Heart right ventricle (tissue), 16 donors: ENCODE data around the gene IFI27. TPM values are rescaled to one million over a fixed set of nuclear protein-coding genes. Genes with fewer than 3 reads are reported as not detected.
A peak's percentile ranks its signal among the peaks of the same experiment; 100 is the strongest.

ENCODE experiments used
- ATAC-seq, 8 donors: fragments of 200-7000 bp; cut with Tn5 transposase; one replicate each; pipeline ENCODE4 v1.9.1; 2020; ENCODE audit warnings: mild to moderate bottlenecking in 8 of 8, moderate library complexity in 8 of 8, moderate number of reproducible peaks in 1 of 8
- DNase-seq, 2 donors: peaks; one replicate each; pipeline ENCODE4 v3.0.0-alpha.2; 2020
- H3K27ac ChIP-seq, 10 donors: fragments of 200-600 bp; sonication (generic) in 2 of 10; one replicate each; pipeline versions ENCODE4 v1.5.0 to v1.8.0; 2020 to 2022; ENCODE audit warnings: mild to moderate bottlenecking in 3 of 10
- H3K27me3 ChIP-seq, 7 donors: fragments of 200-600 bp; one replicate each; pipeline ENCODE4 v1.8.0; 2021 to 2022; ENCODE audit warnings: mild to moderate bottlenecking in 2 of 7
- H3K36me3 ChIP-seq, 9 donors: fragments of 200-600 bp; sonication (generic) in 1 of 9; one replicate each; pipeline versions ENCODE4 v1.5.0 to v1.8.0; 2020 to 2022; ENCODE audit warnings: mild to moderate bottlenecking in 2 of 9
- H3K4me1 ChIP-seq, 9 donors: fragments of 200-600 bp; sonication (generic) in 1 of 9; one replicate each; pipeline versions ENCODE4 v1.5.0 to v1.8.0; 2020 to 2022; ENCODE audit warnings: mild to moderate bottlenecking in 4 of 9
- H3K4me3 ChIP-seq, 10 donors: fragments of 200-600 bp; sonication (generic) in 2 of 10; one replicate each; pipeline versions ENCODE4 v1.5.0 to v1.8.0; 2020 to 2022; ENCODE audit warnings: mild to moderate bottlenecking in 7 of 10, moderate library complexity in 2 of 10
- H3K9me3 ChIP-seq, 11 donors: fragments of 200-600 bp in 10 of 11; sonication (generic) in 2 of 11; one replicate each; pipeline versions ENCODE4 v1.5.0 to v1.8.0; 2013 to 2022; ENCODE audit warnings: mild to moderate bottlenecking in 2 of 11, control low read depth in 1 of 11, moderate library complexity in 1 of 11
- WGBS, 2 donors: extraction: QIAGEN DNeasy Blood & Tissue Kit; methylation state at CpG; one replicate each; pipeline ENCODE4 v1.1.7; 2013; ENCODE audit warnings: inconsistent platforms in 1 of 2; 5-methylcytosine and 5-hydroxymethylcytosine counted together
- intact Hi-C, 10 donors: fragments of 100-400 bp; cut with DNase I; formaldehyde crosslinking; loops; one replicate each; pipeline versions ENCODE4 v1.11.1 to v1.14.2; 2022
- polyA plus RNA-seq, 2 donors: library from polyadenylated mRNA; stranded (reverse); fragments of 200-250 nt; gene quantifications; one replicate each; pipeline ENCODE4 v1.2.3, GENCODE V29; 2013
- total RNA-seq, 10 donors: library from RNA; stranded (reverse); fragmentation: NEBNext Ultra II Directional in 3 of 10; extraction: Animal tissue kit (Norgen Biotek cat#: 25700) in 3 of 10; gene quantifications; one replicate each; pipeline versions ENCODE4 v1.2.1 to v1.2.4, GENCODE V29; 2021 to 2023
- TF ChIP-seq, protein P1 (sequence below), 9 donors: fragments of 200-600 bp; sonication (generic) in 2 of 9; IDR thresholded peaks; one replicate each; pipeline versions ENCODE4 v1.5.0 to v1.8.0; 2021 to 2022; ENCODE audit warnings: antibody characterized with exemption in 9 of 9, mild to moderate bottlenecking in 5 of 9, moderate library complexity in 1 of 9
- donor health status: Arrhythmogenic right ventricular cardiomyopathy.
- donor health status: ischemic (EF 13 %, LVEDD 7.1; RV severe dilation, severe dysfunction).
- donor health status: healthy with polysubstance abuse.
- donor health status: DM: no; HTN: yes; CAD: no.
- donor health status: DM: no; HTN: no; CAD: no.
- donor health status: ischemic (EF 25% LVEDD 6.9; RV normal size, moderate dysfunction).
- donor health status: ischemic (EF 25% LVEDD 5.7; RV mildly dilated, moderate dysfunction).
- donor health status: healthy.
- donor health status: DM: yes; HTN: yes; CAD: no.
- donor health status: Ischemic cardiomyopathy.
- donor health status: ischemic (EF 35%, LVEDD 5.7; RV mildly dilated, moderate dysfunction).
- donor health status: nonischemic (EF 11% LVEDD 7.7; RV severe dilation, severe dysfunction).
- donor health status: DM: yes; HTN: yes; CAD: no.
- donor health status: PGD.
- donor health status: ischemic (EF 29% LVEDD 5.4; RV normal size, mild dysfunction).
- donor health status: nonischemic (EF 23%, LVEDD 6.1; RV moderate dilation, normal function).

IFI27 gene
- total and polyA plus RNA-seq, 12 donors = 76.5 to 721 (median 174) TPM

DNA sequence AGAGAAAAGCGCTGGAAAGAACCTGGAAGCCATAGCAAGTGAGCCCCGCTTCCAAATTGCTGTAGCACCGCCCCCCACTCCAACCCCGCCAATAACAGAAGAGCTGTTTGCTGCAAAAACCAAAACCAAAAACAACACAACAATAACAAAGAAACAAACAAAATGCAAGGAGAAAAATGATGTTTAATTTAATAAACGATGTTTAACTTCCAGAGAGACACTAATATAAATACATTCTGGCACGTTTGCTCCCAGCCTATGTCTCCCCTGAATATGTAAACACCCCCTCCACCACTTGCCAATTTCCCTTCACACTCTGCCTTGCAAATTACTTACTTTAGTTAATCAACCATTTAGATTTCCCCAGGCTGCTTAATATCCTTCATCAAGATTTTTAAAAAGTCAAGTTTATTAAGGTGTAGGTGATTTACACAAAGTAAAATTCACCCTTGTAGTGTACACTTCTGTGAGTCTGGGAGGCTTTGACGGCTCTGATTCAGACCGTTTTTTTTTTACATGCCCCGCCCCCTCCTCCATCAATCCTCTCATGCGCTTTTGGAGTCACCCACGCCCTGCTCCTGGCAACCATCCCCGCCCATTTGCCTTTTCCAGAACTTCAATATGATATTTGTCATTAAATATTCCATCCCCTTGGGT is 19.4 kb downstream of the IFI27 start:
- Histone ChIP-seq H3K4me3 (peak overlapping the region; percentile 41 to 63 (median 60)), H3K27me3 (no peaks in the 10 kb centered on the region), H3K36me3 (peaks cover 0 to 9% (median 0%) of the 10 kb centered on the region in 9 donors), H3K4me1 (peaks cover 0 to 18% (median 9%) of the 10 kb centered on the region in 9 donors), H3K27ac (peak overlapping the region in 9 of 10 donors; percentile 59 to 91 (median 78)), H3K9me3 (no peaks in the 10 kb centered on the region)
- ATAC-seq (peak in 7 of 8 donors; percentile 35 to 74 (median 59)), DNase-seq (peak; percentile 40 to 67)
- TF ChIP-seq, protein P1, sequence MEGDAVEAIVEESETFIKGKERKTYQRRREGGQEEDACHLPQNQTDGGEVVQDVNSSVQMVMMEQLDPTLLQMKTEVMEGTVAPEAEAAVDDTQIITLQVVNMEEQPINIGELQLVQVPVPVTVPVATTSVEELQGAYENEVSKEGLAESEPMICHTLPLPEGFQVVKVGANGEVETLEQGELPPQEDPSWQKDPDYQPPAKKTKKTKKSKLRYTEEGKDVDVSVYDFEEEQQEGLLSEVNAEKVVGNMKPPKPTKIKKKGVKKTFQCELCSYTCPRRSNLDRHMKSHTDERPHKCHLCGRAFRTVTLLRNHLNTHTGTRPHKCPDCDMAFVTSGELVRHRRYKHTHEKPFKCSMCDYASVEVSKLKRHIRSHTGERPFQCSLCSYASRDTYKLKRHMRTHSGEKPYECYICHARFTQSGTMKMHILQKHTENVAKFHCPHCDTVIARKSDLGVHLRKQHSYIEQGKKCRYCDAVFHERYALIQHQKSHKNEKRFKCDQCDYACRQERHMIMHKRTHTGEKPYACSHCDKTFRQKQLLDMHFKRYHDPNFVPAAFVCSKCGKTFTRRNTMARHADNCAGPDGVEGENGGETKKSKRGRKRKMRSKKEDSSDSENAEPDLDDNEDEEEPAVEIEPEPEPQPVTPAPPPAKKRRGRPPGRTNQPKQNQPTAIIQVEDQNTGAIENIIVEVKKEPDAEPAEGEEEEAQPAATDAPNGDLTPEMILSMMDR (IDR thresholded peaks at IDR 0.05) = no peak
- WGBS, 2 donors = 0 to 1% methylated on average over 12 of the region's 12 CpGs
- intact Hi-C loops = loop anchor here in 9 of 10 donors (2.0 to 10.0 kb wide), 11 partner anchors 19 to 417 kb away; partner anchors contain the start of genes DDX24 (in 1 of the 9), IFI27 (in 1 of the 9), IFI27L1 (in 1 of the 9) and PPP4R4 (in 1 of the 9)

DNA sequence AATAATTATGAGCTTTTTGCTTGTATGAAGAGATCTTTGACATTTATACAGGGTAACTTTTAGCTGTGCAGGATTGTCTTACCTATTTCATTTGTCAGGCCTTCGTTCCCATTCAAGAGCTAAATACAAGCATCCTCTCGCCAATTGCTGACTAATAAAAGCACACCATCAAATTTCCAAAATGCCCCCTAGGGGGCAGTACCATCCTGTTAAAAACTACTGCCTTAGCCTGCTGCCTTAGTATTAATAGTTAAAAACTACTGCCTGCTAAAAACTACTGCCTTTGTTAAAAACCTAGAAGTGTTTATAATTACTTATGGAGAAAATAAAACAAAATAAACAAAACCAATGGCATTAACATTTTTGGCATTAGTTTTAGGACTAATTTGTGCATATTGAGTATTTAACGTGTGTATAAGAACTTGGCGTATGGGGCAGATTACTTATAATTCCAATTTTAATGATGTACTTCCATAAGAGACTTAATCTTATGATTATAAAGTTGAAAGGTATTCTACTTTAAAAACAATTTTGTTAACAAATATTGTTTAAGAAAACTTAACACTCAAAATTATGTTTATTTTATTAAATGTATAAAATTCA is 21.9 kb downstream of the IFI27 start:
- no peaks in the 10 kb centered on the region for H3K27me3 ChIP-seq
- DNase-seq (peak in 1 of 2 donors; percentile 63), ATAC-seq (no peak)
- intact Hi-C loops = loop anchor here in 9 of 10 donors (5.0 to 10.0 kb wide), 6 partner anchors 45 to 415 kb away; no protein-coding TSS in a partner anchor
- peaks cover 0 to 21% (median 9%) of the 10 kb centered on the region in 9 donors for H3K4me1 ChIP-seq
- H3K36me3 ChIP-seq = peaks cover 0 to 5% (median 0%) of the 10 kb centered on the region in 9 donors
- H3K4me3 ChIP-seq = no peak overlapping the region
- H3K27ac ChIP-seq = no peak overlapping the region
- TF ChIP-seq, protein P1 (IDR thresholded peaks at IDR 0.05) = peak; percentile 72 to 84 (median 80)
- H3K9me3 ChIP-seq = peaks cover 0 to 11% (median 0%) of the 10 kb centered on the region in 11 donors
- 44 to 50% methylated on average over 4 of the region's 4 CpGs for WGBS, 2 donors

GRCh38 chr14:94135476-94135875 is 24.9 kb downstream of the IFI27 start:
- DNase-seq = no peak
- intact Hi-C loops = loop anchor here in 9 of 10 donors (5.0 to 10.0 kb wide), 9 partner anchors 37 to 349 kb away; partner anchors contain the start of genes DDX24 (in 1 of the 9), IFI27L1 (in 1 of the 9) and PPP4R4 (in 1 of the 9)
- 74 to 75% methylated on average over 4 of the region's 4 CpGs for WGBS, 2 donors
- peaks cover 0 to 11% (median 0%) of the 10 kb centered on the region in 11 donors for H3K9me3 ChIP-seq
- H3K27me3 ChIP-seq = peaks cover 0 to 9% (median 4%) of the 10 kb centered on the region in 7 donors
- TF ChIP-seq, protein P1 (IDR thresholded peaks at IDR 0.05) = no peak
- ATAC-seq = no peak
- no peak overlapping the region for H3K4me3 ChIP-seq
- no peaks in the 10 kb centered on the region for H3K36me3 ChIP-seq
- no peak overlapping the region for H3K27ac ChIP-seq
- peaks cover 0 to 5% (median under 1%) of the 10 kb centered on the region in 9 donors for H3K4me1 ChIP-seq
